Measurements from ENCODE around the gene NDUFS7. TPM values are rescaled to one million over a fixed set of nuclear protein-coding genes. Genes with fewer than 3 reads are reported as not detected.
A peak's percentile ranks its signal among the peaks of the same experiment; 100 is the strongest.

NDUFS7 gene
- total RNA-seq, 3 donors from 2014 or later (not counting 1 experiment from before 2014, with no cell fraction given) = 60.8 to 67.9 (median 66.6) TPM

DNA sequence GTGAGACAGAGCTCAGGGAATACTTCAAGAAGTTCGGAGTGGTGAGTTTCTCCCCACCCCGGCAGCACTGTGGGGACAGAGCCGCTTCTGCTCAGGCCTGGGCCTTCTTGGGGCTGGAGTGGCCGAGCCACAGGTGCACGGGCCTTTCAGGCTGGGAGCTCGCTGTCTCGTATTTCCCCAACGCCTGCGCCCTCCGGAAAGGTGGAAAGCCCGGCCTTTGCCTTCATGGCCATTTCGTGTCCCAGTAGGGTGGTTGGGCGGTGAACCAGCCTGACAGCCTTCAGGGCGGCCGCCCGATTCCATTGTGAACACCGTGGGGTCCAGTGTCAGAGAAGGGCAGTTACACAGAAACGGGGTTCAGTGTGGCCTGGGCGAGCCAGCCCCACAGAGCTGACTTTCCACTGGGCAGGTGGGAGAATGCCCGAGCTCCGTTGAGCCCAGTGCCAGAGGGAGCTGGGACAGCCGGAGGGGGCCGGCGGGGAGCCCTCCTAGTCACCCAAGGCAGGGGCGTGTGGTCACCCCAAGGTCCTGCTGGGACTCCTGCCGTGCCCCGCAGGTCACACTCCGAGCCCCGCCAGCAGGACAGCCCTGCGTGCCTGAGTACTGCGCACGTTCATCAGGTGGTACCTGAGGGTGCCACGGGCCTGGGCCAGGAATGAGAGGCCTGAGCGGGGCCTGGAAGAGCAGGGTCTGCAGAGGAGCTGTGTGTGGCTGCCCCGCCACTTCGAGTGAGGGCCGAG is 37.7 kb downstream of the NDUFS7 start:
- ATAC-seq (peak in 2 of 3 donors; percentile 13 to 14), DNase-seq (no peak)
- H3K27me3 Mint-ChIP-seq (ENCODE audit: low read depth in 2 of 2) = no peaks in the 10 kb centered on the region
- intact Hi-C loops (cut with micrococcal nuclease) = no loop called here
- no peak overlapping the region for H3K4me3 Mint-ChIP-seq
- H3K4me1 Mint-ChIP-seq = peaks cover 19 to 21% of the 10 kb centered on the region in 2 donors
- no peaks in the 10 kb centered on the region for H3K9me3 Mint-ChIP-seq
- H3K36me3 ChIP-seq (ENCODE audit: control insufficient read depth, insufficient read depth, low read length) = peaks cover 79% of the 10 kb centered on the region
- TF ChIP-seq, protein P1, sequence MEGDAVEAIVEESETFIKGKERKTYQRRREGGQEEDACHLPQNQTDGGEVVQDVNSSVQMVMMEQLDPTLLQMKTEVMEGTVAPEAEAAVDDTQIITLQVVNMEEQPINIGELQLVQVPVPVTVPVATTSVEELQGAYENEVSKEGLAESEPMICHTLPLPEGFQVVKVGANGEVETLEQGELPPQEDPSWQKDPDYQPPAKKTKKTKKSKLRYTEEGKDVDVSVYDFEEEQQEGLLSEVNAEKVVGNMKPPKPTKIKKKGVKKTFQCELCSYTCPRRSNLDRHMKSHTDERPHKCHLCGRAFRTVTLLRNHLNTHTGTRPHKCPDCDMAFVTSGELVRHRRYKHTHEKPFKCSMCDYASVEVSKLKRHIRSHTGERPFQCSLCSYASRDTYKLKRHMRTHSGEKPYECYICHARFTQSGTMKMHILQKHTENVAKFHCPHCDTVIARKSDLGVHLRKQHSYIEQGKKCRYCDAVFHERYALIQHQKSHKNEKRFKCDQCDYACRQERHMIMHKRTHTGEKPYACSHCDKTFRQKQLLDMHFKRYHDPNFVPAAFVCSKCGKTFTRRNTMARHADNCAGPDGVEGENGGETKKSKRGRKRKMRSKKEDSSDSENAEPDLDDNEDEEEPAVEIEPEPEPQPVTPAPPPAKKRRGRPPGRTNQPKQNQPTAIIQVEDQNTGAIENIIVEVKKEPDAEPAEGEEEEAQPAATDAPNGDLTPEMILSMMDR (IDR thresholded peaks at IDR 0.05) = no peak
- no peaks in the 10 kb centered on the region for H3K27me3 ChIP-seq (ENCODE audit: control insufficient read depth, insufficient read depth, low read length)
- no peak overlapping the region for H3K27ac ChIP-seq (ENCODE audit: low read length)
- H3K27ac Mint-ChIP-seq = no peak overlapping the region
- WGBS (ENCODE audit: insufficient coverage) = 97% methylated on average over 37 of the region's 37 CpGs
- no peaks in the 10 kb centered on the region for H3K9me3 ChIP-seq (ENCODE audit: control insufficient read depth, insufficient read depth, low read length)
- H3K4me3 ChIP-seq (ENCODE audit: low read length) = no peak overlapping the region
- peaks cover 16% of the 10 kb centered on the region for H3K4me1 ChIP-seq (ENCODE audit: control insufficient read depth, insufficient read depth, low read length)
- peaks cover 5% of the 10 kb centered on the region for H3K36me3 Mint-ChIP-seq

GRCh38 chr19:1421958-1422305 is 38.2 kb downstream of the NDUFS7 start:
- H3K27ac Mint-ChIP-seq = no peak overlapping the region
- 95% methylated on average over 22 of the region's 22 CpGs for WGBS (ENCODE audit: insufficient coverage)
- no peaks in the 10 kb centered on the region for H3K27me3 ChIP-seq (ENCODE audit: control insufficient read depth, insufficient read depth, low read length)
- no peaks in the 10 kb centered on the region for H3K9me3 ChIP-seq (ENCODE audit: control insufficient read depth, insufficient read depth, low read length)
- peaks cover 15 to 19% of the 10 kb centered on the region in 2 donors for H3K4me1 Mint-ChIP-seq
- ATAC-seq (no peak), DNase-seq (no peak)
- peaks cover 5% of the 10 kb centered on the region for H3K36me3 Mint-ChIP-seq
- H3K4me3 ChIP-seq (ENCODE audit: low read length) = no peak overlapping the region
- peaks cover 11% of the 10 kb centered on the region for H3K4me1 ChIP-seq (ENCODE audit: control insufficient read depth, insufficient read depth, low read length)
- TF ChIP-seq, protein P1 (IDR thresholded peaks at IDR 0.05) = no peak
- intact Hi-C loops (cut with micrococcal nuclease) = no loop called here
- no peaks in the 10 kb centered on the region for H3K27me3 Mint-ChIP-seq (ENCODE audit: low read depth in 2 of 2)
- no peak overlapping the region for H3K4me3 Mint-ChIP-seq
- peaks cover 80% of the 10 kb centered on the region for H3K36me3 ChIP-seq (ENCODE audit: control insufficient read depth, insufficient read depth, low read length)
- H3K9me3 Mint-ChIP-seq = no peaks in the 10 kb centered on the region
- H3K27ac ChIP-seq (ENCODE audit: low read length) = no peak overlapping the region

GRCh38 chr19:1422360-1422759 is 38.7 kb downstream of the NDUFS7 start:
- Histone ChIP-seq H3K27ac (ENCODE audit: low read length) (no peak overlapping the region), H3K4me3 (ENCODE audit: low read length) (no peak overlapping the region), H3K27me3 (ENCODE audit: control insufficient read depth, insufficient read depth, low read length) (no peaks in the 10 kb centered on the region), H3K36me3 (ENCODE audit: control insufficient read depth, insufficient read depth, low read length) (peaks cover 76% of the 10 kb centered on the region), H3K4me1 (ENCODE audit: control insufficient read depth, insufficient read depth, low read length) (peaks cover 6% of the 10 kb centered on the region), H3K9me3 (ENCODE audit: control insufficient read depth, insufficient read depth, low read length) (no peaks in the 10 kb centered on the region)
- intact Hi-C loops (cut with micrococcal nuclease) = no loop called here
- Mint-ChIP-seq H3K4me1 (peaks cover 12 to 15% of the 10 kb centered on the region in 2 donors), H3K36me3 (peaks cover 5% of the 10 kb centered on the region), H3K27ac (no peak overlapping the region), H3K27me3 (ENCODE audit: low read depth in 2 of 2) (no peaks in the 10 kb centered on the region), H3K9me3 (no peaks in the 10 kb centered on the region), H3K4me3 (no peak overlapping the region)
- 89% methylated on average over 16 of the region's 16 CpGs for WGBS (ENCODE audit: insufficient coverage)
- no peak for DNase-seq
- no peak for ATAC-seq
- TF ChIP-seq, protein P1 (IDR thresholded peaks at IDR 0.05) = no peak

DNA sequence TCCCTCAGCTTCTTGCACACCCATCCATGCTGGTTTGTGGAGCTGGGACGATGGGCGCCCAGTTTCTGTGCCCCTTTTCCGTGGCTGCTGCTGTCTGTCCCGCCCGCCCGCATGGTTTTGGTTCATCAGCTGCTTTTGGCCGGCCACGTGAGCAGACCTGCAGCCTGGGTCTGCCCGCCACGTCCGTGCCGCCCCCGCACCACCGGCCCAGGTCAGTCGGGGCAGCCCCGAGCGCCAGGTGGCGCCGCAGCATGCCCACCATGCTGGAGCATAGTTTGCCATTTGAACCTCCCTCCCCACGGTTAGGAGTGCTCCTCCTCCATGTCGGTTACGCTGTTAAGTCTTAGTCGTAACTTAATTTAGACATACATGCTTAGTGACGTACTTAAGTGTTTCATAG is 39.2 kb downstream of the NDUFS7 start:
- DNase-seq (no peak), ATAC-seq (no peak)
- Histone ChIP-seq H3K36me3 (ENCODE audit: control insufficient read depth, insufficient read depth, low read length) (peaks cover 75% of the 10 kb centered on the region), H3K27ac (ENCODE audit: low read length) (no peak overlapping the region), H3K27me3 (ENCODE audit: control insufficient read depth, insufficient read depth, low read length) (no peaks in the 10 kb centered on the region), H3K4me3 (ENCODE audit: low read length) (no peak overlapping the region), H3K9me3 (ENCODE audit: control insufficient read depth, insufficient read depth, low read length) (no peaks in the 10 kb centered on the region), H3K4me1 (ENCODE audit: control insufficient read depth, insufficient read depth, low read length) (peaks cover under 1% of the 10 kb centered on the region)
- Mint-ChIP-seq H3K27ac (peak overlapping the region in 1 of 2 donors; percentile 52), H3K27me3 (ENCODE audit: low read depth in 2 of 2) (no peaks in the 10 kb centered on the region), H3K36me3 (peaks cover 5% of the 10 kb centered on the region), H3K9me3 (no peaks in the 10 kb centered on the region), H3K4me1 (peaks cover 7 to 10% of the 10 kb centered on the region in 2 donors), H3K4me3 (no peak overlapping the region)
- WGBS (ENCODE audit: insufficient coverage) = 96% methylated on average over 23 of the region's 24 CpGs
- intact Hi-C loops (cut with micrococcal nuclease) = no loop called here
- TF ChIP-seq, protein P1 (IDR thresholded peaks at IDR 0.05) = no peak

Data from natural killer cell (primary cell).